LNCaP clone FGC (cell line): ENCODE measurements around the gene ERGIC1.

Experiments
- DNase-seq: peaks from one replicate; pipeline ENCODE4 v3.0.0-alpha.2; 2011; ENCODE audit warnings: low read depth
- H3K4me3 ChIP-seq: 2 replicates; pipeline ENCODE4 v1.5.1; 2011; ENCODE audit warnings: mild to moderate bottlenecking, low read depth, low read length, control low read depth
- TF ChIP-seq, protein P1 (sequence below): IDR thresholded peaks from 2 replicates; pipeline ENCODE4 v1.5.1; 2012; ENCODE audit warnings: mild to moderate bottlenecking; ENCODE audit not compliant: control insufficient read depth, insufficient read depth; ENCODE audit errors: extremely low read depth

ERGIC1 gene

GRCh38 chr5:172942556-172942955 lies 108.5 kb downstream of the ERGIC1 start:
- TF ChIP-seq, protein P1, sequence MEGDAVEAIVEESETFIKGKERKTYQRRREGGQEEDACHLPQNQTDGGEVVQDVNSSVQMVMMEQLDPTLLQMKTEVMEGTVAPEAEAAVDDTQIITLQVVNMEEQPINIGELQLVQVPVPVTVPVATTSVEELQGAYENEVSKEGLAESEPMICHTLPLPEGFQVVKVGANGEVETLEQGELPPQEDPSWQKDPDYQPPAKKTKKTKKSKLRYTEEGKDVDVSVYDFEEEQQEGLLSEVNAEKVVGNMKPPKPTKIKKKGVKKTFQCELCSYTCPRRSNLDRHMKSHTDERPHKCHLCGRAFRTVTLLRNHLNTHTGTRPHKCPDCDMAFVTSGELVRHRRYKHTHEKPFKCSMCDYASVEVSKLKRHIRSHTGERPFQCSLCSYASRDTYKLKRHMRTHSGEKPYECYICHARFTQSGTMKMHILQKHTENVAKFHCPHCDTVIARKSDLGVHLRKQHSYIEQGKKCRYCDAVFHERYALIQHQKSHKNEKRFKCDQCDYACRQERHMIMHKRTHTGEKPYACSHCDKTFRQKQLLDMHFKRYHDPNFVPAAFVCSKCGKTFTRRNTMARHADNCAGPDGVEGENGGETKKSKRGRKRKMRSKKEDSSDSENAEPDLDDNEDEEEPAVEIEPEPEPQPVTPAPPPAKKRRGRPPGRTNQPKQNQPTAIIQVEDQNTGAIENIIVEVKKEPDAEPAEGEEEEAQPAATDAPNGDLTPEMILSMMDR = no peak

DNA sequence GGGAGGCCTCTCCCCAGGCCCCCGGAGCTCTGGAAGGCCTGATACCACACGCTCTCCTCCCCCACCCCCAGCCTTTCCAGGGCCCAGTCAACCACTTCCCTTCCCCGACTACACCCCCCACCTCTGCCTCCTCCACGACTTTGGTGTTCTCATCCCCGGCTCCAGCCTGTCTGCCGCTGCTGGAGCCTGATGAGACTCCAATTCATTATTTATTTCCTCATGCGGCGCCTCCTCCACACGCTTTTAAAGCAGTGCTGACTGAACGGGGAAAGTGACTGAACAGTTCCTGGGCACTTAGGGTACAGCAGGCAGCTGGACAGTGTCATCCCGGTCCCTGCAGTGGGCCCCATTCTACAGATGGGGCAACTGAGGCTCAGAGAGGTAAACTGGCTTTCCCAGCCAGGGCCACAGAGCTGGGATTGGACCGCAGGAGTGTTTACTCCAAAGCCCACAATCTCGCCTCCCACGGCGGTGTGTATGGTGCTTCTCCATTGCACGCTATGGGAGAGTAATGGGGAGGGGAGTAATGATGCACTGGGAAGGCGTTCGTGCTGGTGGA lies 109.3 kb downstream of the ERGIC1 start:
- no peak overlapping the region for H3K4me3 ChIP-seq
- TF ChIP-seq, protein P1 = no peak
- DNase-seq = no peak

More at GRCh38 chr5:172942556-172942955, 108.5 kb downstream of the ERGIC1 start:
- no peak for DNase-seq
- no peak overlapping the region for H3K4me3 ChIP-seq

DNA sequence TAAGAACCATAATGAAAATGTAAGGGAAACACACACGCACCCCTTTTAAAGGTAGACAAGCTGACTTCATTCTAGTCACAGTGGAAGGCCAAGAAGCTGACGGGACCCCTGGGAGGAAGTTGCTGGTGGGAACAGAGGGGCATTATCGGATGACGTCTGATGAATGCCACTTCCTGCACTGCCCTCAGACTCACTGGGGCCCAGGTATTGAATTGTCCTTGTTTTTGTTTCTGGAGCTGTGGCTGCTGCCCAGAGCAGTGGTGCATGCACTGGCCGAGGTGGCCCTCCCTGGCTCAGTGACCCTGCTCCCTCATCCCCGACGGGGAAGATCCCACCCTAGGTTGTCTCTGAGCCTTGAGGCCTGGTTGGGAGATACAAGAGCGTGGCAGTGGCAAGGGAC lies 109.9 kb downstream of the ERGIC1 start:
- TF ChIP-seq, protein P1 = no peak
- no peak for DNase-seq
- no peak overlapping the region for H3K4me3 ChIP-seq

DNA sequence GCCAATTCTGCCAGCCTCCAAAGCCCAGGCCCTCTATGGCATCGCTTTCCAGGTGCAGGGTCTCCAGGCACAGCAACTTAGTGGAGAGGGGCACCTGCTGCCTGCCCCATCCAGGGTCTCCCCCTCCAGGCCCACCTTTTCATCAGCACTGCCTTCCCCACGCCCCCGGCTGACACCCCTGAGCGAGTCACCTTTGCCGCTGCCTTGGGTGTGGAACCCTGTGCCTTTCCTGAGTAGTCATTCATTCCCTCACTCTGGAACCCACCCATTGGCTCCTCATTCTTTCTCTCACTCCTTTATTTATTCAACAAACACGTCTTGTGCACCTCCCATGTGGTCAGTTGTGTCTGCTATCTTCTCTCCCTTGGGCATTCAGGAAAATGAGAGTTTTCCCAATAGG lies 110.7 kb downstream of the ERGIC1 start:
- TF ChIP-seq, protein P1 = no peak
- no peak overlapping the region for H3K4me3 ChIP-seq
- no peak for DNase-seq

- H3K4me3 ChIP-seq = no peak overlapping the region
- no peak for DNase-seq
- TF ChIP-seq, protein P1 = no peak
Measured at GRCh38 chr5:172945151-172945550, 111.1 kb downstream of the ERGIC1 start.

DNA sequence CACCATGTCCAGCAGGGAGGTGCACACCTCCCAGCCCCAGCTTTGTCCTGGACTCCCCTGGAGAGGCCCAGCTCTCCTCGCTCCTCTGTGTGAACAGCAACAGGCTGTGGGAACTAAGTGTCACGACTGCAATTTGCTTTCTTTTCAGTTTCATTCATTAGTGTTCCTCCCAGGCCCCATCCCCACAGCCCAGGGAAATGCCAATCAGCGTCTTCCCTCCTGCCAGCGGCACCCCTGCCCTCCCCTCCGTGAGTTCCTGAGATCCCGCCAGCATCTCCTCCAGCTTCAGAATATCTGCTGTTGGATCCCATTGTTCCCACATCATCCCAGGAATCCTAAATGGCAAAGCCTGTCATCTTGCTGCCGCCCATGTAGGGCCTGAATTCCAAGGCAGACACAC lies 112.1 kb downstream of the ERGIC1 start:
- TF ChIP-seq, protein P1 = no peak
- H3K4me3 ChIP-seq = no peak overlapping the region
- DNase-seq = no peak

DNA sequence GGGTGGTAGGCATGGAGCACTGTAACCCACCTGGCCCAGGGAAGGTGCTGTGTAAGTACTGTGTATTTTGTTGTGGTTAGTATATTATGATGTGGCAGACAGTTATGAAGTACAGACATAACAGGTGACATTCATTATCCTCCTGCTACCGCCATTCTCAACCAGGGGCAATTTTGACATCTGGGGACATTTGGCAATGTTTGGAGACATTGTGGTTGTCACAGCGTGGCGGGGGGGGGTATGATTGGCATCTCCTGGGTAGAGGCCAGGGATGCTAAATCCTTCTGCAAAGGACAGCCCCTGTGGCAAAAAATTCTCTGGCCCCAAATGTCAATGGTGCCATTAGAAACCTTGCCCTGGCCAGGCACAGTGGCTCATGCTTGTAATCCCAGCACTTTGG lies 115.4 kb downstream of the ERGIC1 start:
- DNase-seq = no peak
- H3K4me3 ChIP-seq = no peak overlapping the region
- TF ChIP-seq, protein P1 = no peak
